GM12864 (cell line): ENCODE measurements around the gene ITIH2.

ENCODE experiments used
- DNase-seq: peaks from one replicate; pipeline ENCODE4 v3.0.0-alpha.2; 2011; ENCODE audit warnings: low read depth
- H3K4me3 ChIP-seq: 2 replicates; pipeline ENCODE4 v1.5.1; 2011; ENCODE audit warnings: mild to moderate bottlenecking, low read depth, low read length, control low read depth
- TF ChIP-seq, protein P1 (sequence below): IDR thresholded peaks from 2 replicates; pipeline ENCODE4 v1.5.1; 2011; ENCODE audit warnings: low read depth, mild to moderate bottlenecking, moderate library complexity, low read length, control low read depth, inconsistent platforms; ENCODE audit errors: missing control alignments

Gene ITIH2

DNA sequence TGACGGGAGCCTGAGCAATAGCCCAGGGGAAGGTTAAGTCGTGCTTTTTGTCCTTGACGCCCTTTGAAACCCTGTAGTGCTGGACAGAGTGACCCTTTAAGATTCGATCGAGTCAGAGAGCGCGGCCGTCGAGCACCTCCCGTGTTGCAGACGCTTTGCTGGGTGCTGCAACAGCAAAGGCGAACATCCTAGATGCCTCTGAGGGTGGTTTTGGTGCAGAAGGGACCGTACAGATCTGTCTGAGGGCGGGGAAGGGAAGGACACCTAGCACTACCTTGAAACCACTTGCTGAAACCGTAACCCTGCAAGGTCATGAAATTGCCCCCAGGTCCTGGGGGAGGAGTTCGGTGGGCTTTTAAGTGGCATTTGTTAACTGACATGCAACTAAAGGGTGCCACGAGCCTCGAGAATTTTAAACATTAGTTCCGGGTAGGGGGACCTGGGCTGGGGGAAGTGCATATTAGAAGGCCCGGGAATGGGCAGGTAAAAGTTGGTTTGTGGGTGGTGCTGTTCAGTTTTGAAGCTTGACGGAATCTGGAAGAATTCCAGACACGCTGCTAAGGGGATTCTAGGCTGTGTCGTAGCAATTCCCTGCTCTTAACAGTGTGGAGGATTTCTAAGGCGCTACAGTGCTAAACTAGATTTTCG is 85.6 kb downstream of the ITIH2 start:
- TF ChIP-seq, protein P1, sequence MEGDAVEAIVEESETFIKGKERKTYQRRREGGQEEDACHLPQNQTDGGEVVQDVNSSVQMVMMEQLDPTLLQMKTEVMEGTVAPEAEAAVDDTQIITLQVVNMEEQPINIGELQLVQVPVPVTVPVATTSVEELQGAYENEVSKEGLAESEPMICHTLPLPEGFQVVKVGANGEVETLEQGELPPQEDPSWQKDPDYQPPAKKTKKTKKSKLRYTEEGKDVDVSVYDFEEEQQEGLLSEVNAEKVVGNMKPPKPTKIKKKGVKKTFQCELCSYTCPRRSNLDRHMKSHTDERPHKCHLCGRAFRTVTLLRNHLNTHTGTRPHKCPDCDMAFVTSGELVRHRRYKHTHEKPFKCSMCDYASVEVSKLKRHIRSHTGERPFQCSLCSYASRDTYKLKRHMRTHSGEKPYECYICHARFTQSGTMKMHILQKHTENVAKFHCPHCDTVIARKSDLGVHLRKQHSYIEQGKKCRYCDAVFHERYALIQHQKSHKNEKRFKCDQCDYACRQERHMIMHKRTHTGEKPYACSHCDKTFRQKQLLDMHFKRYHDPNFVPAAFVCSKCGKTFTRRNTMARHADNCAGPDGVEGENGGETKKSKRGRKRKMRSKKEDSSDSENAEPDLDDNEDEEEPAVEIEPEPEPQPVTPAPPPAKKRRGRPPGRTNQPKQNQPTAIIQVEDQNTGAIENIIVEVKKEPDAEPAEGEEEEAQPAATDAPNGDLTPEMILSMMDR, result no peak
- H3K4me3 ChIP-seq, result peak overlapping the region; percentile 70
- no peak for DNase-seq

DNA sequence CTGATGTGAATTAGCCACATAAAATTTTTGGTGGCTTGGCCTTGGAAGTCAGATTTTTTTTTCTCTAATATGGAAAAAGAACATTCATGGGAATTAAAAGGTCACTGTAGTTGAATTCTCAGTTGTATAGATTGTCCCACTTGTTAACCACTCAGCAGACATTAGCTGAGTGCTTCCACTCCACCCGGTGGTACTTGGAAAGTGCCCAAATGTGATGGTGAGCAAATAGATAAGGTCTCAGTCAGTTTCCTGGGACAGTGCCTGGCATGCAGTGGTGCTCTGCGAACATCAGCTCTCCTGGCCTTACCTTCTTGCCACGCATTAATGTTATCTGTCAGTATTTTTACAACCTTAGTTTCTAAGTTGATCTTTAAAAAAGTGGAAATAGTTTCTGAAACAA is 86.3 kb downstream of the ITIH2 start:
- H3K4me3 ChIP-seq, result peak overlapping the region; percentile 70
- TF ChIP-seq, protein P1, result no peak
- DNase-seq, result no peak

DNA sequence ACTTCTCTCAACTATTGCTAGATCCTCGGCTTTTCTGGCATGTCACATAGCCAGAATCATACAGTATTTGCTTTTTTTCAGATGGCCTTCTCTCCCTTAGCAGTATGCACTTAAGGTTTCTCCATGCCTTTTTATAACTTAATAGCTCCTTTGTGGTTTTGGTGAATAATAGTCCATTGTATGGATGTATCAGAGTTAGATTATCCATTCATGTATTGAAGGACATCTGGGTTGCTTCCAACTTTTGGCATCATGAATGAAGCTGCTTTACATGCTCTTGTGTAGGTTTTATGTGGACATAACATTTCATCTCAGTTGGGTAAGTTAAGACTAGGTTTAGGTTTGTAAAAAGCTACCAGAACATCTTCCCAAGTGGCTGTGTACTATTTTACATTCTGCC is 89.4 kb downstream of the ITIH2 start:
- no peak for DNase-seq
- TF ChIP-seq, protein P1, result no peak
- H3K4me3 ChIP-seq, result no peak overlapping the region

GRCh38 chr10:7794251-7795026 is 91.3 kb downstream of the ITIH2 start:
- no peak for DNase-seq
- TF ChIP-seq, protein P1, result no peak
- no peak overlapping the region for H3K4me3 ChIP-seq

DNA sequence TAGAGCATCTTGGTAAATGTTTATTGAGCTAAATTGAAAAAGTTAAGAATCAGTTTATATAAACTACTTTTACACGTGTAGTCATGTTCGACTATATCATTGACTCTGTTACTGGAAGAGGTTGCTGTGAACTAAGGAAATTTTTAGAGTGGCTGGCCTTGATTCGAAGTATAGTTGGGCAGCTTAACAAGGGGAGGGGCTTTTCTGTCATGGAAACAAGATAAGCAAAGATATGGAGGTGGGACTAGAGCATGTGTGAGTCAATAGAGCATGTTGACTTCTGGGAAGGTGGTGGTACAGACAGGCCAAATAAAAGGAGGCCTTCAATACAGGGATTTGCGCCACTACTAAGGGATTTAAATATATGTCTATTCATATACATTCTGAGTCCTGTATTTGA is 92.5 kb downstream of the ITIH2 start:
- TF ChIP-seq, protein P1, result no peak
- H3K4me3 ChIP-seq, result no peak overlapping the region
- no peak for DNase-seq

- TF ChIP-seq, protein P1, result no peak
- no peak overlapping the region for H3K4me3 ChIP-seq
- no peak for DNase-seq
Observed at GRCh38 chr10:7797582-7797981, 94.5 kb downstream of the ITIH2 start.
